Stimulated activated CD4-positive, alpha-beta T cell treated with anti-CD3 and anti-CD28 coated beads, TNF-alpha, amount 100 ng/mL, for 4 hours (primary cell): ENCODE measurements around the gene ATF3.

Source experiments
- DNase-seq, 3 experiments: peaks; one replicate each; pipeline ENCODE4 v3.0.0-alpha.2; 2020; ENCODE audit warnings: low read depth in 3 of 3

The ATF3 gene

DNA sequence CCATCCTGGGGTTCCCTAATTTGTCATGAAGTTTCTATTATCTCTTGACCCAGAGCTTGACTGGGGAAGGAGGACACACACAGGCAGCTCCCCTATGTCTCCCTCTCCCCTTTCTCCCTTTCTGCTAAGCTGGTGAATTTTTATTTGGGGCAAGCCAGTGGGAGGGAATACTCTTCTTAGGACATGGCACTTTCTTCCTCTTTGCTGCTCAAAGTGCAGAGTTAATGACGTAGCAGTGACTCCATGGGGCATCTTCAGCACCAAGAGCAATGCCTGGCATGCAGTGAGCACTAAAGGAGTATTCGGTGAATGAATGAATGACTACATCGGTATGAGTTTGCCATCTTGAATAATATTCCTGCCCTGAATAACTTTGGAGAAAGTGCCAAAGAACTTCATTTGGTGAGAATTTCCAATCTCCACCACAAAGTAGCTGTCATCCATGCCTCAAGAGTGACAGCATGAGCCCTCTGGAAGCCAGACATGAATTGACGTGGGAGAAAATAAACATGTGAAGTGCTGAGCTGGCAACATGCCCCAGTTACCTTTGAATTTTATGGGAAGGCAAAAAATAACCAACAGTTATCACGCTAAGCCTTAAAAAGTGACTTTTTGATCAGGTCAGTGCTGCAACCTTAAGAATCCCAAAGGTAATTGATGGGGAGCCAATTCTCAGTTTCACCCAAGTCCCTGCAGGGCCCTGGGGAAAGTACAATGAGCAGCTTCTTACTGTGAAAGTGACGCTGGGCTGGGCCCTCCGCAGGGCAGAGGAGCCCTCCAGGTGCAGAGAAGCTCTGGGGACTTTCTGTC lies 22.1 kb upstream of the ATF3 start:
- DNase-seq = no peak

DNA sequence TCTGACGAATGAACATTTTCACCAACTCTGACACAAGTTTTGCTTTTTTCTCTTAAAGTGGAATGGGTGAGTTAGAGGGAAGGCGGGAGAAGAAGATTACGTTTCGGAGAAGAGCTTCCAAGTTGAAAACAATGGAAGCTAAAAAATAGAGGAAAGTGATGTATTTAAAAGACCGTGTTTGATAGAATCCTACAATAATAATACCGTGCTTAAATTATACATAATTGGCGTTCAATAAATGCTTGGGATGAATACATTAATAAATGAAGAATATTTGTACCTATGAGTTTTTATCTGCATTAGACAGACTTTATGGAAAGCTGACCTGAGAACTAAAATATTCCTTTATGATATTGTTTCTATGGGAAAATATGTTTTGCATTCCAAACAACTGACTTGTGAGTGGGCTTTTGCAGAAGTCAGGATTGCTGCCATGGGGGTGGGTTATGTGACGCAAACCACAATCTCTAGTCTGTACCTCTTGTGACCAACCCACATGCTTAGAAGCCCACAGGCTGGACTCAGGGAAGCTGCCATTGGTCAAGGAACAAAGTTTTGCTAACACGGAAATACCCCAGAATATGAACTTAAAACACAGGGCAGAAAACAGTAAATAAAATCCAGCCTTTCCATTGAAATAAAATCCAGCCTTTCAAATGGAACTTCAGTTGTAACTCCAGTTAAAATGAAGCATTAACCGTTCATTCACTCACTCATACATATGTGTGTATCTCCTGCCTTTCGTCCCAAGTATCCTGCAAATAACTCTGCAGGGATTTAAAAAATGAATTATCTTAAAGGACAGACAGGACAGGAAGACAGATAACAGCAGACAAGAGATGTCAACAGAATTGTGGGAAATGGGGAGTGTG lies 21.3 kb upstream of the ATF3 start:
- DNase-seq = no peak

DNA sequence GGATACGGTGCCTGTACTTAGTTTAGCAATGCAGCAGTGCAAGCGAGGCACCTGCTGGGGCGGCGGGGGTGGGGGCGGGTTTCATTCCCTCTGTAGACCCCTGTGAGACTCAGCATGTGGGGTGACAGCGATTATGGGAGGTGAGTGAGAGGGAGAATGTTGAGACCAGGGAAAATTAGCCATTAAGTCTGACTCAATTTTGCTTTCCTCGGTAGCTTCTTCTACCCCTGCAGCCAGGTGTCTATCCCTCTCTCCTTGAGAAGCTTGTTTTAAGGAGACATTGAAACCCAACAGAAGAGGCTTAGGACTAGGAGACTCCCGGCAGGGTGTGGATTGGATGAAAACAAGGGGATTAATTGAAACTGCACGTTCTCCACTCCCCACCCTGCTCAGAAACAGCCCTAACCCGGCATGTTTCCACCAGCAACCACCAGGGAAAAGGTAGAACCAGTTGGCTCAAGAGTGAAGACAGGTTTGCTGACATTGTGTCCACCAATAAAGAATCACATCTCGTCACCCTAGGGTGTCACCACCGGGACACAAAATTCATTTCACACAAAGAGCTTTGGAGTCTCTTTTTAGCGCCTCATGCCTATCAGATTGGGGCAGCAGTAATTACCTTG lies 20.6 kb upstream of the ATF3 start:
- no peak for DNase-seq

DNA sequence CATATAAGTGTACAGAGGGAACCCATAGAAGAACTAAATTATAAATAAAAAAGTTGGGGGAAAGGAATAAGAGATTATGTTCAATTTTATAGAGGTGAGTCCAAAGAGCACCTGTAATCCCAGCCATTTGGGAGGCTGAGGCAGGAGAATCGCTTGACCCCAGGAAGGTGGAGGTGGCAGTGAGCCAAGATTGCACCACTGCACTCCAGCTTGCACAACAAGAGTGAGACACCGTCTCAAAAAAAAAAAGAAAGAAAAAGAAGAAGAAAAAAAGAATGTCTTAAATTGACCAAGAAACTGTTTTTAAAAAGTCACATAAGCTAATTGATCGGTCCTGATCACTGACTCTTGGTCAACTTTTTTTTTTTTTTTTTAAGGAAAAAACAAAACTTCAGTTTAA lies 19.1 kb upstream of the ATF3 start:
- no peak for DNase-seq

DNA sequence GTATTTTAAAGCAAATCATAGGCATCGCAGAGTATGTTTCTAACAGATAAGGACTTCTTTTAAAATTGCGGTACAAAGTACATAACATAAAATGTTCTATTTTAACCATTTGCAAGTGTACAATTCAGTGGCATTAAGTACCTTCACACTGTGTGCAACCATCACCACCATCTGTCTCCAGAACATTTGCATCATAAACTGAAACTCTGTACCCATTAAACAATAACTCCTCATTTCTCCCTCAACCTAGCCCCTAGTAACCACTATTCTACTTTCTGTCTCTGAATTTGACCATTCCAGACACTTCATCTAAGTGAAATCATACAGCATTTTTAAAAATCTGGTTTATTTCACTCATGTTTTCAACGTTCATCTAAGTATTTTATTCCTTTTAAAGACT lies 16.6 kb upstream of the ATF3 start:
- no peak for DNase-seq

DNA sequence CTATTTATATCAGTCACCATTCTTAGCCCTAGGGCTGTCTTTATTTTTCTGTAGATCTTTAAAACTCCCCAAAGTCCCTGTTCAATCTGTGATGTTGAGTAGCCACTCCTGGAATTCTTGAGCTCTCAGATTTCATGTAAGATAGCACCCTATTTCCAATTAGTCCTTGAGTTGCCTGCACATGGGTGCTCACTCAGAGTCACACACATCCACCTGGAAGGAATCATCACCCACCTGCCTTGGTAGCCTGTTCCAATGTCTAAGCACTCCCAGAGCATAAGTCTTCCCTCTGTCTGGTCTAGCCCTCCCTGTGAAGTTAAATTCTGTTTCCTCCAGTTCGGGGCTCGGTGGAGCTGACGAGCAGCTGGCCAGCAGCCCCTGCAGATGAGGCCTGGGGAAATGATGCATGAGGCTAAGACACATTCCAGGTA lies 14.7 kb upstream of the ATF3 start:
- no peak for DNase-seq

DNA sequence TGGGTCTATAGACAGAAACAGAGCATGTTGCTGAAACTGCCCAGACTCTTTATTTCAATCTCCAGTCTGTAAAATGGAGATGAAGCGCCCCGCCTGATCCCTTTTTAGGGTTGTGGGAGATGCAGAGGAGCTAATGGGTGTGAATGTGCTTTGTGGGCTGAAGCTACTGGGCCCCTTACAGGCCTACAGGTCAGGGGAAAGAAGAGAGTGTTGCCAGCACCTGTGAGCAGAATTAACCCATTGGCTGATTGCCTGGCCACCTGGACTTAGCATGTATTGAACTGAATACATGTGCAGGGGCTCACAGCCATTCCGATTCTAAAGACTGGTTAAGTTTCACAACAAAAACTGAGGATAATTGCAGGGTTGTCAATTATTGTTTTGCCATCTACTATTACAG lies 13.9 kb upstream of the ATF3 start:
- no peak for DNase-seq

DNA sequence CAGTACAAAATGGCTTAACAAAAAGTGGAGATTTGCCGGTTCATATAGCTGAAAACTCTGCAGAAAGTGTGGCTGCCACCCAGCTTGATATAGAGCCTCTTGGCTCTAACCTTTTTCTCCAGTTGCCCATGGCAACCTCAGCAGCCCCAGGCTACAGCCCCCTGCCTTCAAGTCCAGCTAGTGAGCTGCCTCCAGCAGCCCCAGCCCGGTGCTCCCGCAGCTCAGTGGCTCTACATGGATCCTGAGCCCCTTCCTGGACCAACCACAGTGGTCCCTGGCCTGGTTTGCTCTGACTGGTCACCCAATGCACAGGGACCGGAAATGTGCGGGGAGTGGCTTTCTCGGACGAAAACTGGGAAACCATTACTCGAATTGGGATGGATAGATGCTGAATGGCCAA lies 13.3 kb upstream of the ATF3 start:
- DNase-seq = no peak

DNA sequence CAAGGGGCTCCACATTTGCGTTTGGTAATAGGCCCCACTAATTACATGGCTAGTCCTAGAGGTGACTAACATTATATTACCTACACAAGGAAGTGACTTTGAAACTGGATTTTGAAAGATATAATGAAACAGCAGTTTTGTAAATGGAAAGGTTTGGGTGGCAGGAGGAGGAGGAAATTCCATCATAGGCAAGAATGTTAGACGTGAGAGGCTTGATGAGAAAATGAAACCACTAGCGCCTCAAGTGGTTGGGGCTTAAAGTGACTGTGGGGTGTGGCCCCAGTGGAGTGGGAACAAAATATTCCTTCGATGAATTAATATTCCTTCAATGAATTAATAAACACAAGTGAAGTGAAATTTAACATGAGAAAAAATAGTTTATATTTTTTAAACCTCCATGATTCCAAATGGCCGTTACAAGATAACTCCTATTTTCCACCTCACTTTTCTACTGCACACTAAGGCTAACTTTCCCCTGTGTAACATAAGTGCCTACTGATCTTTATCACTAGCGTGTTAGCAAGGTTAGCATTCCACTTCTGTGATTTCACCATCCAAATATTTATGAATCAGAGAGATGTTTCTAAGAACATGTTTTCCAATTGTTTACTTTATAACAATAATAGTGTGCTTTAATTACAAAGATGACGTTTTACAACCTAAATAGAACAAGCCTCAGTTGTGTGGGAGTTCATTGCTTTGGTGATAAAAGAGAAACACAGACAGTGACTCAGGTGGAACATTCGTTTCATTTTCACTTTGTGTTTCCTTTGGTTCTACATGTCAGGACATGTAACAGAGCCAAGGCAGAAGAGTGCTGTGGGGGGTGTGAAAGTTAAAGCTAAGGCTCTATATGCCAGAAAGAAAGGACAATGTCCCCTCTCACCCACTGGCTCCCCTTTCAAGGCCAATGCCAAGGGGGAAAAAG lies 12.5 kb upstream of the ATF3 start:
- DNase-seq = peak in 1 of 3 experiments; percentile 25

DNA sequence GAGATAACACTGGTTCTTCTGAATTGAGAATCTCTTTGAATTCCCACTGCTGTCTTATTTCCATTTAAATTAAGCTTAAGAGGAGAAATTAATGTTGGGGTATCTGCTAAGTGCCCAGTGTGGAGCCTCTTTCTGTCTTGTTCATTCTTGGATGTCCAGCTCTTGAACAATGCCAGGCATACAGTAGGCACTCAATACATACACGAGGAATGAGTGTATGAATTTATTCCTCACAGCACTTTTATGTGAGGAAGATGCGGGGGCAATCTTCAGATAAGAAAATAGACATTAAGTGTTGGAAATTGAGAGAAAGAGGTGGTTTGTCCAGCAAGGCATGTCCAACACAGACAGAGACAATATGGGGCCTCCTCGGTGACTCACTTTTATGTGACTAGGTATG lies 11.8 kb upstream of the ATF3 start:
- DNase-seq = no peak

DNA sequence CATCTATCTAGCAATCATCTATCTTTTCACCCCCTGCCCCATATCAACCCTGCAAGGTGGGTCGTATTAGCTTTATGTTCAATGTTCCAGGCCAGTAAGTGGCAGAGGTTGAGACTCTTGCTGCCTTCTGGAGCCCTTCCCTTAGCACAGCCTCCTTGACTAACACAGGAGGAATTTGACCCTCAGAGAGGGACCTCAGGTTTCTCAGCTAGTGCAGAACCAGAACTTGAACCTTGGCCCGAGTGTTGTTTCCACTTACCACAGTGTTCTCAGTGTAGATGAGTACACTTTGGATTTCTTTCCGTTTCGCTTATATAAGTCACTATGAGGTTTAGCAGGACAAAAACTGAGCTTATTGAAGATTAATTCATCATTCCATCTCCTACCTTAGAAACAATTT lies 11.1 kb upstream of the ATF3 start:
- DNase-seq = no peak

DNA sequence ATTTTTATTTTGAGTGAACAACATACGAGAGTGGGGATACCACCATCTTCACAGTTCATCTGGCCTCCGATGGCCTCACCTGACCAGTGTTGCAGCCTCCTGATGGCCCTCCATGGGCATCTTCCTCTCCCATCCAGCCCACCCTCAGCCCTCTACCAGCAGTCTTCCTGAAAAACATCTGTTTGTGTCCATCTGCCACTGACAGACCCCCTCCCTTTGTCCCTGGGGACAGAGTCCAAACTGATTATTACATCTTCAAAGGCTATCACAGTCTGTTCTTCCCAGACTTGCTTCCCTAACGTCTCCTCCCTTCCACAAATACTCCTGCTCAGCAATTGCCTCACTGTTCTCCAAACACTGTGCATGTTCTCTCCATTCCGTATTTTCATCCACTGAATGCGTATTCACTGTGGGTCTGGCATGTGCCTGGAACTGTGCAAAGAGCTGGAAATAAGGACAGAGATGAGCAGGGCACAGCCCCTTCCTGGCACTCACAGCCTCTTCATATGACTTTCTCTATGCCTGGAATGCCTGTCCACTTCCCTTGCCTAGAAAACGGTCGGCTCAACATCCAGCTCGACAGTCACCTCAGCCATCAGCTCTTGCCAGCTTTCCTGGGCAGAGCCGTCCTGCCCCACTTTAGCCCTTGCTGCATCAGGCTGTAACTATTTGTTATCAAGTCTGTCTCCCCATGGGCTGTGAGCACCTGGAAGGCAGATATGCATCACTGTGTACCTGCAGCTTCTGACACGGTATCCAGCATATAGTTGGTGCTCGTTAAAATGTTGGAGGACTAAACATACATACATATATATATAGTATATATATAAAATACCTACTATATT lies 8.3 kb upstream of the ATF3 start:
- no peak for DNase-seq

DNA sequence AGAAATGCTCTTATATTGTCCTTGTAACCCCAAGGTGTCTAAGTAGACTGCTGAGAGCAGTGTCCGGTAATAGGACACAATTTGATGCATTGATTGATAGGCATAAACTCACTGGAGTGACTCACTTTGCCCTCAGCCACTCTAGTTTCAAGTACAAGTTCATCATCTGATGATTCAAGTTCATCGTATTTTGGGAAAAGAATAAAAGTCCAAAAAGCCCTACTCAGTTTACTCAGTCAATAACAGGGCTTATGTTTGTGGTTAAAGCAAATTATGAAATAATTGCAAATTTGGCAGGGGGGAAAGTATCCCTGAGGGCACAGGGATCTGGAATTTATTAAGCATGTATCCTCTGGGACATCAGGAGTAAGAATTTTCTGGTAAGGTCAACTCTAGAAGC lies 7.6 kb upstream of the ATF3 start:
- no peak for DNase-seq

DNA sequence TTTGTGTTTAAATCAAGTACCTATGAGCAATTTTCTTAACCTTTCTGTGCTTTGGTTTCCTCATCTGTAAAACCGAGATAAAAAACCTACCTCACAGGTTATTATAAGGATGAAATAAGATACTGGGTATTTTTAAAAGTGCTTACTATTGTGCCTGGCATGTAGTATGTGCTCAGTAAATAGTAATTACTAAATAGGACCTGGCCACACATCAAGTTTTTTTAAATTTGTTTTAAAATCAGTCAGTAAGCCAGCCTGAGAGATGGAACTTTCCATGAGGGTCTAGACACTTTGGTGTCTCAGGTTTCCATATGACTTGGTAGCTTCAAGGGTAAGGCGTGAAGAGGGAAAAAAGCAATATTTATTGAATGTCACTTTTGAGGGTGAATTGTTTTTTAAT lies 7.0 kb upstream of the ATF3 start:
- no peak for DNase-seq

DNA sequence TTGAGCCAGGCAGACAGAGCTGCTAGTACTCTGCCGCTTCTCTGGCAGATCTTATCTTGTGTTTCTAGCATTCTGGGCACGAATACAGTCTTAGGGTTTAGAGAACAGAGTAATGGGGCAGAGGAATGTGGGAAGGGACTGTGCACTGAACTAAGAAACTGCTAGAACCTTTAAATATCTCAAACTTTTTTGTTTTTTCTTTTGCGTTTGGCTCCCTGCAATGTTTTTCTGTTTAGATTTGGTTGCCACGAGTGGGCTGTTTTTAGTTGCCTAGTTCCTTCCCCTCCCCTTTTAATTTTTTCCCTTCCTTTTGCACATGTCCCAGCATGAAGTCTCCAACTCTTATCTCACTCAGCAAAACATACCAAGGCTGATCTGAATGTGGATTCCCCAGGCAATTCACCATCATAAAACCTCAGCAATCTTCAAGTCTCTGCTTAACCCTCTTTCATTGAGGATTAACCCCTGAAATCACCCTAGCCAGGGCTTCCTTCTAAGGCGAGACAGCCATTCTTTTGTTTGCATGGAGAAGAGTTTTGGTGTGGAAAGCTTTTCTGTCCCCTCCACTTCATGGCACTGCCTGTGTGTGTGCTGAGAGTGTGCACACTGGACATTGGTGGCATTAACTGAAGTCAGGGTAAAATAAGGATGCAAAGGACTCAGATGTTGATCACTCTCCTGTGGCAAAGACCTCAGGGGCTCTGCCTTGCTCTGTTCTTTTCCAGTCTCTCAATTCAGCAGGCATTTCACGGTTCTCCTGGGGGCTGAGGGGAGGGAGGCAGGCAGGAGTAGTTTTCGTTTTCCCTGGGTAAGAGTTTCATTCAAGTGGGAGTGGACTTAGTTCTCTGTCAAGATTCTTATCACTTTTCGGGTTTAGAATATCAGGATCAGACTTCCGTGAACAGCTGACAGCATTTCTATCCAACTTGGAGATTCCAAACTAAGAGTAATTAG lies 2.8 kb upstream of the ATF3 start:
- DNase-seq = no peak

DNA sequence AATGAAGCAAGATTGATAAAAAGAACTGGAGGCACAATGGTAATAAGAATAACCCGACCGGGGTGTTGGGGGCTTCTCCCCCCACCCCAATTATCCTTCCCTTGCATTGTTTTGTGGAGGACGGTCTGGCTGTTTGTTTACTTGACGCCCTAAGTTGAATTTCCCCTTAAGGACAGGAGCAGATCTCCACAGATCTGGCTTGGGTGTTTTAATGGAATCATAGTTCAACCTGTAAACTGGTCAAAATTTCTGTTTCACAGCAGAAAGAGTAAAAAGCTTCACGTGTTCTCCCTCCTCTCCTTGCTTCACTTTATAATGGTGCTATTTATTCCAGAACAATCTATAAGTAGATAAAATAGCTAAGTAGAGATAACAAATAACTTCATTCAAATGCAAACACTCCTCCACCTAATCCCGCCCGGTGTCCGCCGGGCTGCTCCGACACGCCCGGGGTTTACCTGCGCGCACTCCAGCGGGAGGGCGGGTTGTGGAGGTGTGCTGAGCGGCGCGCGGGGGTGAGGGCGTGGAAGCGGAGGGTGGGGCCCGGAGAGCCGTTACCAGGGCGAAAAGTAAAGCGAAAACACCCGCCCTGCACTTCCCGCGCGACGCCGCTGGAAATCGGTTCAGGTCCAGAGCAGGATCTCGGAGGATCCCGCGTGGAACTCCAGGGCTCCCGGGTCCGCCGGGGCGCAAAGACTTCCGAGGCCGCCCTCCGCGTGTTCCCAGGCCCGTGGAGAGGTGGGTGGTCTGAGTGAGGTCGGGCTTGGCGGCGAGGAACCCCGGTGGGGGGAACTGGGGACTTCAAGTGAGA lies 2.0 kb upstream of the ATF3 start:
- DNase-seq = peak in 2 of 3 experiments; percentile 29 to 44

DNA sequence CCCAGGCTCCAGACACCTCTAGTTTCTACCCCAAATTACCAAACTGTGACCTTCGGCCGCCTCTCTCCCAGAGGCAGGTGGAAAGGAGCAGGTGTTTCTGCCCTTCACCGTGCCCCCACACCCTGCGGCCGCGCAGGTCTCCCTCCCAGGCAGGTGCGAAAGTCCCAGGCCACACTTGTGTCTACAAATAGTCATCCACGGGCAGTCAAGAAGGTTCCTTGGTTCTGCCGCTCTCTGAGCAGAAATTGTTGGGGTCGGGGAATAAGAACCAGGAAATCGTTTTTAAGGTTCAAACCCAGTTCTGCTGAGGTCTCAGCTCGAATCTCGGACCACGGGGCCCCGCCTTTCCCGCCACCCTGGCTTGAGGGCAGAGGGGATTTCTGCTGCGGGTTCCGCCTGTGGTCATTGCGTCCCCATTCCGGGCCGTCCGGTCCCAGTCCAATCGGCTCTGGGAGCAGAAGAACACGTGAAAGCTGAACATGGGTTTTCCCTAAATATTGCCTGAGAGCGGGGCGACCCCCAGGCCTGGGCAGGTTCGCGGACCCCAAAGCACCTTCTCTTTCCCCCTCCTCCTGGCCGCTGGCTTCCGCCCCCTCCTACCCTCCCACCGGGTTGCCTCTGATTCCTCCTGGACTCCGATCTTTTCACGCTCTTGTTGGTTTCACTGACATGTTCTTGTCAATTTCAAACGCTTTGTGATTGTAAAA lies 1.2 kb upstream of the ATF3 start:
- no peak for DNase-seq

DNA sequence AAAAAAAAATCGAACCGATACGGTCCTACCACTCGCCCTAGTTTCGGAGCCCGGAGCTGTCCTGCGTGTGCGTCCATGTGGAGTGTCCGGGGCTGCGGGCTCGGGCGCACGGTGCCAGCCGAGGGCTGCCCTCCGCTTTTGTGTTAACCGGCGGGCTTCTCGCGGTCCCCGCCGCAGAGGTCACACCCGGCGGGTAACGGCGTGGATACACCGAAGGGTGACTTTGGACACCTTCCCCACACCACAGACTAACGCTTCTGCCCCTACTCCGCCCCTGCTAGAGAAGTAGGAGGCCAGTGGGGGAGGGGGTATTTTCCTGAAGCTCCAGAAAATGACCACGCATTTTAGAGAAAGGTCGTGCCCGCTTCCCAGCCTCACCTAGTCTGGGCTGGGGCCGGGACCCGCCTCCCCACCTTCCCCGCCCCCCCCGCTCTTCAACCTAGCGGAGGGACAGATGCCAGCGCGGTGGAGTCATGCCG lies 609 bp upstream of the ATF3 start:
- no peak for DNase-seq
